ENCODE data around the gene CFAP119. TPM values are rescaled to one million over a fixed set of nuclear protein-coding genes. Genes with fewer than 3 reads are reported as not detected.

CFAP119 gene
- total RNA-seq, 3 donors from 2014 or later = 2.8 to 4.7 (median 4.3) TPM

DNA sequence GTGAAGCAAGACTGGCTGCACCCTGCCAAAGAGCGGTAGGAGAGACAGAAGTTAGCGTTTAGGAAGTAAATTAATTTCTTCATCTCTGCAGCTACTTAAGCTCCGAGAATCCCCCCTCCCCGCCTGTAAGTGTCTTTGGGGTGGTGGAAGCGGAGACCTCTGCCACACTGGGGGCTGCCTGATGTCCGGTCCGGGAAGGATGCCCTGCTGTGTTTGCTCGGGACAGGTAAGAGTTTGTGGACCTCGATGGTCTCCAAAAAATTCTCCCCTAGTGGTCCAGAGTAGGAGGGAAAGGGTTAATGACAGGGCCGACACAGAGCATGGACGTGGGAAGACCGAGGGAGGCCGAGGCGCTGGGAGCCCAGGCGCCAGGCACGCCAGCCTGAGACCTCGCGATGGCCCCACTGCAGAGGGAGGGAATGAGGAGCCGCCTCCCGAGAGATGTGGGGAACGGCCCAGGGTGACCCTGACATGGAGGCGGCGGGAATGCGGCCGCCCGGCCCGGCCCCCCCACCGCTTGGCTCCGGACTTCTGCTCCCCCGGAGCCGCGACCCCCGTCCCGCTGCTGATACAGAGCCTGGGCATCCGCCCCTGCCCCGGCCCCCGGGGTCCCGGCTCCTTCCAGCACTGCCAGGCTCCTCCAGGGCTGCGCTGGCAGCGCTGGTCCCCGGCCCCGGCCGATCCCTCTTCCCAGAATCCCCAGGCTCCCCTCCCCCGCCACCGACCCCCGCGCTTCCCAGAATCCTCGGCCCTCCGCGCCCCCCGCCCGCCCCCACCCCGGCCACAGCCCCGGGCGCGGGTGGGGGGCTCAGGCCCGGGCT lies 24.5 kb upstream of the CFAP119 start:
- DNase-seq (no peak), ATAC-seq (peak; percentile 54 to 65)
- Mint-ChIP-seq H3K9me3 (no peaks in the 10 kb centered on the region), H3K4me3 (peak overlapping the region; percentile 76), H3K27me3 (ENCODE audit: low read depth) (peaks cover 22% of the 10 kb centered on the region), H3K36me3 (ENCODE audit: insufficient read depth) (no peaks in the 10 kb centered on the region), H3K4me1 (ENCODE audit: low read depth) (peaks cover 14% of the 10 kb centered on the region)

DNA sequence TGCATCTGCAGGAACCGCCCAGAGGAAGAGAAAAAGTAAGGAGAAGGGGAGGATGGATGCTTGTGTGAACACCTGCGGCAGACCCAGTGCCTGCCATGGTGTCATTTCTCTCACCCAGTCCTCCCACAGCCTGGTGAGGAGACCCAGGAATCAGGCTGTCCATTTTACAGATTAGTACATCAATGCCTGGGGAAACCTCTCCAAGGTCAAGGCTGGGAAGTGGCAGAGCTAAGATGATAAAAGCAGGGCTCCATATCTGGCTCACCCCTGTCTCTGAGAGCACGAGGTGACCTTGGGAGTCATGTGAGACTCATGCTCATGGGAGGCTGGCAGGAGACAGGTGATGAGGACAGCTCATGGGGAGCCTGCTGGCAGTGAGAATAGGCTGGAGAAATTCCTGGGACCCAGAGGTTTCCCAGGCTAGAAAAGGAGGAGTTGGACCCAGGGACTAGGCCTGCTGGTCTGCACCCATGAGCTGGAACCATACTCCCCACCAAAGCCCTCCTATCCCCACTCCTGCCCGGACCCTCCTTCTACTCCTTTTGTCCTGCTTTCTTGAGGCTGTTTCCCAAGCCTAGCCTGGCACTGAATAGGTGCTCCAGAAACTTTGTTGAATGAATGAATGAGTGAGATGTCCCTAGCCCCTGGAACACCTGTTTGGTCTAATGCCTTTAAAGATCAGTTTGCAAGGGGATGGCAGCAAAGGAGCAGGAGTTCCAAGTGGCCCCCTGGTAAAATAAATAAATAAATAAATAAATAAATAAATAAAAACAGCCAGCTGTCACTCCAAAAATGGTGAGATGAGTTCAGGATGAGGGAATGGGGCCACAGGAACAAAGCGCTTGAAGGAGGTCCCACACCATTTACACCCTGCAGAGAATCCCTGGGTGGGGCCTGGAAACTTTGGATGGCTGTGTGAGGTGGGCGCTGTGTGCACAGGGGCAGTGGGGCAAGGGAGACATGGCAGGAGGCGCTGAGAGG lies 23.6 kb upstream of the CFAP119 start:
- Mint-ChIP-seq H3K9me3 (no peaks in the 10 kb centered on the region), H3K27me3 (ENCODE audit: low read depth) (peaks cover 22% of the 10 kb centered on the region), H3K4me3 (peak overlapping the region; percentile 76), H3K4me1 (ENCODE audit: low read depth) (peaks cover 14% of the 10 kb centered on the region), H3K36me3 (ENCODE audit: insufficient read depth) (no peaks in the 10 kb centered on the region)
- DNase-seq (no peak), ATAC-seq (no peak)

DNA sequence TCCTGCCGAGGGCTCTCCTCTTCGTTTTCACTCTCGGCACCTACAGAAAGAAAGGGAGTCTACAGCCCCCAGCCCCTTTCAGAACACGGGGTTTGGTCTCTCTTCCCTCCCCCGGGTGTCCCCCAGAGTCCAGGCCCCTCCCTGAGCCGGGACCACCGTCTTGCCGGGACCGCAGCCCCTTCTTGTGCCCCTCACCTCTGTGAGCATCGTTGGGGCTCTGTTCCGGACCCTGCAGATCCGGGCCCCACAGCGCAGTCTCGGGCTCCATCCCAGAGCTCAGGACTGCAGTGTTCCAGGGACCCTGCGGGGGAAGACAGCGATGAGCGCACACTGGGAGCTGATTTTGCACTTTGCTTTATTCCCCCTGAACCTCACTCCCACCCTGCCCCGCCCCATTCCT lies 22.4 kb upstream of the CFAP119 start:
- Mint-ChIP-seq H3K4me3 (no peak overlapping the region), H3K4me1 (ENCODE audit: low read depth) (peaks cover 14% of the 10 kb centered on the region), H3K27me3 (ENCODE audit: low read depth) (peaks cover 22% of the 10 kb centered on the region), H3K9me3 (no peaks in the 10 kb centered on the region), H3K36me3 (ENCODE audit: insufficient read depth) (no peaks in the 10 kb centered on the region)
- DNase-seq = no peak
- ATAC-seq = no peak

DNA sequence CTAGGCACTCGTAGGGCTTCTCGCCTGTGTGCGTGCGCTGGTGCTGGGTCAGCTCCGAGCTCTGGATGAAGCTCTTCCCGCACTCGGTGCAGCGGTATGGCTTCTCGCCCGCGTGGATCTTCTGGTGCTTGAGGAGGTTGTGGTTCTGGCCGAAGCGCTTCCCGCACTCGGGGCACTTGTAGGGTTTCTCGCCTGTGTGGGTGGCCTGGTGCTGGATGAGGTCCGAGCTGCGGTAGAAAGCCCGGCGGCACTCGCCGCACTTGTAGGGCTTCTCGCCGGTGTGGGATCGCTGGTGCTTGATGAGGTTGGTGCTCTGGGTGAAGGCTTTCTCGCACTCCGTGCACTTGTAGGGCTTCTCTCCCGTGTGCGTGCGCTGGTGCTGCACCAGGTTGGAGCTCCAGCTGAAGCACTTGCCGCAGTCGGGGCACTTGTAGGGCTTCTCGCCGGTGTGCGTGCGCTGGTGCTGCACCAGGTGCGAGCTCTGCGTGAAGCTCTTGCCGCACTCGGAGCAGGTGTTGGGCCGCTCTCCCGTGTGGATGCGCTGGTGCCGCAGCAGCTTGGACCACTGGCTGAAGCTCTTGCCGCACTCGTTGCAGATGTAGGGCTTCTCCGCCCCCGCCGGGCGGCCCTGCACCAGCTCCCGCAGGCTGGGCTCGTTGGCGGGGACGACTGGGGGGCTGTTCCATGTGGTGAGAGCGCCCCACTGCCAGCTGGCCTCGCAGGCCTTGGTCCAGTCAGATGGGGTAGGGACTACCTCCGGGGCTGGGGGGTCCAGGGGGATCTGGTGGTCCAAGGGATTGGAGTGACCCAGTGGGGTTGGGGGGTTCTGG lies 21.6 kb upstream of the CFAP119 start:
- peaks cover 14% of the 10 kb centered on the region for H3K4me1 Mint-ChIP-seq (ENCODE audit: low read depth)
- DNase-seq (no peak), ATAC-seq (no peak)
- no peak overlapping the region for H3K4me3 Mint-ChIP-seq
- H3K27me3 Mint-ChIP-seq (ENCODE audit: low read depth) = peaks cover 19% of the 10 kb centered on the region
- H3K9me3 Mint-ChIP-seq = no peaks in the 10 kb centered on the region
- H3K36me3 Mint-ChIP-seq (ENCODE audit: insufficient read depth) = no peaks in the 10 kb centered on the region

DNA sequence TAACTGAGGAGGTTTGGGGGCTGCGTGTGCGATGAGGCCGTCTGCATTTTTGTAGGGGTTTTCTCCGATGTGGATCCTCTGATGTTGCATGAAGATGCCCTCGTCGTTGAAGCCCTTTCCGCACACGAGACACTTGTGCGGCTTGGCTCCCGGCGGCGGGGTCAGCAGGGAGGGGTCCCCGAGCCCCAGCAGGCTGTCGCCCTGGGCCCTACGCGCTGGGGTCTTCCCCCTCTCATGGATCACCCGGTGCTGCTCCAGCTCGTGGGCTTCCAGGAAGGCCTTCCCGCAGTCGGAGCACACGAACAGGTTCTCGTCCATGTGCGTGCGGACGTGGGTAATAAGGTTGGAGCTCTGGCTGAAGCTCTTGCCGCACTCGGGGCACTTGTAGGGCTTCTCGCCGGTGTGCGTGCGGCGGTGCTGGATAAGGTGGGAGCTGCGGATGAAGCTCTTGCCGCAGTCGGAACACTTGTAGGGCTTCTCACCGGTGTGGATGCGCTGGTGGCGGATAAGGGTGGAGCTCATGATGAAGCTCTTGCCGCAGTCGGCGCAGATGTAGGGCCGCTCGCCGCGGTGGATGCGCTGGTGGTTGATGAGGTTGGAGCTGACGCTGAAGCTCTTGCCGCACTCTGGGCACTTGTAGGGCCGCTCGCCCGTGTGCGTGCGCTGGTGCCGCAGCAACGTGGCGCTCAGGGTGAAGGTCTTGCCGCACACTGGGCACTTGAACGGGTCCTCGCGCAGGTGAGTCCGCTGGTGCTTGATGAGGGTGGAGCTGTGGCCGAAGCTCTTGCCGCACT lies 20.8 kb upstream of the CFAP119 start:
- Mint-ChIP-seq H3K4me1 (ENCODE audit: low read depth) (peaks cover 13% of the 10 kb centered on the region), H3K9me3 (no peaks in the 10 kb centered on the region), H3K36me3 (ENCODE audit: insufficient read depth) (no peaks in the 10 kb centered on the region), H3K4me3 (no peak overlapping the region), H3K27me3 (ENCODE audit: low read depth) (peaks cover 13% of the 10 kb centered on the region)
- DNase-seq (no peak), ATAC-seq (no peak)

DNA sequence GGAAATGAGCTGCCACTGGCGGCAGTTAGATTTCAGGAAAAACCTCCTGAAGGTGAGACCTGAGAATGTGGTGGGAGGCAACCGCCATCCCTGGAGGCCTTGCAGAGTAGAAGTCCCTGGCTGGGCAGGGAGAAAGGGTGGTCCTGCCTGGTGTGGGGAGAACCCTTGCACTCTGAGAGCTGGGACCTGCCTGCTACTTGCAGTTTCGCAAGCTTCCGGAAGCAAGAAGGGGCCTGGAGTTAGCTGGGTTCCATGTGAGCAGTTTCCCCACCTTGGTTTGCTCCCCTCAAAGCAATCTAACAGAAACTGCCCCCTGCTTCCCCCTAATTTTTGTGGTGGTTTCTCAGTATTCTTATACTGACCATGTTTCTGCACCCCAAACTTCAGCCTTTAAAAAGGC lies 18.7 kb upstream of the CFAP119 start:
- peaks cover 6% of the 10 kb centered on the region for H3K4me1 Mint-ChIP-seq (ENCODE audit: low read depth)
- no peaks in the 10 kb centered on the region for H3K36me3 Mint-ChIP-seq (ENCODE audit: insufficient read depth)
- ATAC-seq = no peak
- H3K27me3 Mint-ChIP-seq (ENCODE audit: low read depth) = peaks cover 10% of the 10 kb centered on the region
- DNase-seq = no peak
- no peaks in the 10 kb centered on the region for H3K9me3 Mint-ChIP-seq
- no peak overlapping the region for H3K4me3 Mint-ChIP-seq

DNA sequence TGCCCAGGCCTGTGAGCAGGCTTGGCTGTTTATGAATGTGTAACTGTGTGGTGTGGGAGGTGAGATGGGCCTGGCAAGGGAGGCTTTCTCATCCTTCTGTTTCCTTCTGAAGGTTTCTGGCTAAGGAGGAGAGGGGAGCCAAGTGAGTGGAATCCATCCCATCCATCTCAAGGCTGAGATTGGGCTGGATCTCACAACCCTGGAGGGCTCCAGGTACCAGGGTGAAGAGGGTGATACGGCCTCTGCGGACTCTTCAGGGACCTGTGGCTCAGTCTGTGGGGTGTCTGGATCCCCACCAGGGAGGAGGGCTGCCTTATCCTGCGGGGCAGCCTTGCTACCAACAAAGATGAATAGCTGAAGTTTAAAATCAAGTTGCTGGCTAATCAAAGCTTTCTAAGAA lies 18.2 kb upstream of the CFAP119 start:
- Mint-ChIP-seq H3K36me3 (ENCODE audit: insufficient read depth) (no peaks in the 10 kb centered on the region), H3K4me3 (no peak overlapping the region), H3K9me3 (no peaks in the 10 kb centered on the region), H3K4me1 (ENCODE audit: low read depth) (peaks cover 9% of the 10 kb centered on the region), H3K27me3 (ENCODE audit: low read depth) (peaks cover 9% of the 10 kb centered on the region)
- DNase-seq = no peak
- ATAC-seq = no peak

DNA sequence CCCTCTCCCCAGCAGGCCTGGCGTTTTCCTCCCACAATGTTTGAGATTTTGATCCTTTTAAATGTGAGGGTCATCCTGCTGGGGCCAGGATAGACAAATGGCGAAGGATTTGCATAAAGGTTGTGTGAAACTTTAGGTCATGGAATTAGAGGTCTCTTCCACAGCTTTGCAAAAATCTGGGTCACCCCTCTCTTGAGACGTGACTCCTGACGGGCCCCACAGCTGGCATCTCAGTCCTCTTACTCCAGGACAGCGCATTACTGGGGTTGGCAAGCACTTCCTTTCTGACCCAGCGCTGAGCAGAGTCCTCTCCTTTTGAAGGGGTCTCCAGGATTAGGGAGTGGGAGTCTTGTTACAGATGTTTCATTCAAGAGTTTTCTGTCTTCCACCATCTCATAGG lies 17.7 kb upstream of the CFAP119 start:
- Mint-ChIP-seq H3K4me3 (no peak overlapping the region), H3K36me3 (ENCODE audit: insufficient read depth) (peaks cover 1% of the 10 kb centered on the region), H3K4me1 (ENCODE audit: low read depth) (peaks cover 14% of the 10 kb centered on the region), H3K9me3 (no peaks in the 10 kb centered on the region), H3K27me3 (ENCODE audit: low read depth) (peaks cover 7% of the 10 kb centered on the region)
- DNase-seq = no peak
- no peak for ATAC-seq

DNA sequence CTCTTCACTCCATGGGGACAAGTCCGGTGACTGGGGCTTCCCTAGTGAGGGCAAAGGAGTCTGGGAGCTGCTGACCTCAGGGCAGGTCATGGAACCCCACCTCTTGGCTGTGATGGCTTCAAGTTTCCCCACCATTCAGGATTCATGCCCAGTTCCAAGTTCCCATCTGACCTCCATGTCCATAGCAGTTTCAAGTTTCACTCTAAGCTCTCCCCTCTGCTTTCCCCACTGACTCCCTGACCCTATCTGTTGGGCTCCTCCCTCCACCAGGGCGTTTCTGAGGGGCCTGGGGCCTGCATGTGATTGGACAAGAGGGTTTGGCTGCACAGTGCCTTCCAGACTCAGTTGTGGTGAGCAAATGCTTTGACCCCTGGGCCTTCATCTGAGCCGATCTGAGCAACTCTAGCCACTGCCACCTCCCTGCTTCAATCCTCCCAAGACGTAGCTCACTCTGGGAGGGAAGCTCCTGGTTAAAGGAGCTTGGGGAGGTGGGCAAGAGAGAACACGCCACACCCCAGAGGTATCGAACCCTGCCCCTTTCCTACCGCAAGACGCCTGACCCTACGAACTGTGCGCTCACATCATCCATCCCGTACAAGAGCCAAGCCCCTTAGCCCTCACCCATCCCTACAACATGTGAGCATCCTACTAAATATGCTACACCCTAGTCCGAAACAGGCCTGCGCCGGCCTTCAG lies 16.8 kb upstream of the CFAP119 start:
- DNase-seq (no peak), ATAC-seq (no peak)
- Mint-ChIP-seq H3K36me3 (ENCODE audit: insufficient read depth) (peaks cover 4% of the 10 kb centered on the region), H3K27me3 (ENCODE audit: low read depth) (peaks cover 7% of the 10 kb centered on the region), H3K4me1 (ENCODE audit: low read depth) (peaks cover 14% of the 10 kb centered on the region), H3K9me3 (no peaks in the 10 kb centered on the region), H3K4me3 (no peak overlapping the region)

DNA sequence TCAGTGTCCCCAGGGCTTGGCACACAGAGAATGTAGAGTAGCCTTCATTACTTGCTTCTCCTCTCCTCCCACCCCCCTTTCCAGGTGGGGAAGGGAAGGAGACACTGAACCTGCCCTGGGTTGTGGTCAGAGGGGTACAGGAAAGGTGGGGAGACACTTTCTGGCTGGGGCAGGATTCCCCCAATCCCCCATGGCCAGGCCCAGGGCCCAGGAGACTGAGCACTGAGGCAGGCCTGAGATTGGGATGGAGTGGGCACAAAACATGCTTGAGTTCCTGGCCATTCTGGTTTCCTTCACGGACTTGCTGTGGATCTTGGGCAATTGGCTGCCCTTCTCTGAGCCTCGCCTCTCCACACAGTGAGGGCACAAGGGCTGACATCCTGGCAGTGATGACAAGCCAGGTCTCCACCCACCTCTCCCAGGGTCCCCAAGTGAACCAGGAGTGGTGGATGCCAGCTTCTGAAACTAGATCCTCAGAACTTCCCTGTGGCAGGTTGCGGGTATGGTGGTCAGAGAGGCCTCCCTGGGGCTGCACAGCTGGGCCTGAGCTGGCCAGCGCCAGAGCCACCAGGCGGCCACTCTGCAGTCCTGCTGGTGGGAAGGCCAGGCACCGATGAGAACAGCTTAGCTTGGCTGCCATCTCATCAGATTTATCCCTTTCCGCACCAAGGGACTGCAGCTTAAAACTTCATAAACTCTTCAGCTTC lies 15.9 kb upstream of the CFAP119 start:
- Mint-ChIP-seq H3K27me3 (ENCODE audit: low read depth) (peaks cover 7% of the 10 kb centered on the region), H3K36me3 (ENCODE audit: insufficient read depth) (peaks cover 8% of the 10 kb centered on the region), H3K9me3 (no peaks in the 10 kb centered on the region), H3K4me3 (peak overlapping the region; percentile 92), H3K4me1 (ENCODE audit: low read depth) (peaks cover 18% of the 10 kb centered on the region)
- ATAC-seq = no peak
- no peak for DNase-seq

DNA sequence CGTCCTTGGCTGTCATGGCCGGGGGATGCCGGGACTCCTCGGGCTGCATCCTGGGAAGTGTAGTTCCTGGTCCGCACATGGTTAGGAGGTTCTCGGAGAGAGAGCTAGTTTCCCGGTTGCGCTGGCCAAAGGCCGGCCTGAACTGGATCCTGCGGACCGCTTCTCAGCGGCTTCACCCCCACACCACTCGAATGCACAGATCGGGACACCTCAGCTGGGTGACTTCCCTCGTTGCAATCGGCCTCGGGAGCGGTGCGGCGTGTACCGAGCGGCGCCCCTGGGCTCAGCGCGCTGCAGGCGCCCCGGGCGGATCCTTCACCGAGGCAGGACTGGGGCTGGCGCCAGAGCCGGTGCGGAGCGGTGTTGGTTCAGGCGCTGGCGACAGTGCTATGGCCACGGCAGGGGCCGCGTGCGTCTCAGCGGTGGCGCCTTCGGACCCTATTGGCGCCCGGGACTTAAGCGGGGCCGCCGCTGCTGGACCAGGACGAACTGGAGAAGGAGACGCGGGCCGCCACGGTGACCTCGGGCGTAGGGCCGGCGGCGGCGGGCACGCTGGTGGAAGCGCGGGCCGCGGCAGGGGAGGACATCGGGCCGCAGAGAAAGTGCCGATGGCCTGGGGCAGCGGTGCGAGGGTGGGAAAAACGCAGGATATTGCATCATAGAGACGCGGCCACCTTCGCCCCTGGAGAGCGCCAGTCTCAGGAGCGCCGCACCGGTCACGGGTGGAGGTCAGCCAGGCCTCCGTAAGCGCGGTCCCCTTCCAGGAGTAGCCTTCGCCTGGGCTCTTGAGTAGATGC lies 13.7 kb upstream of the CFAP119 start:
- DNase-seq = peak; percentile 41
- H3K9me3 Mint-ChIP-seq = no peaks in the 10 kb centered on the region
- peak overlapping the region; percentile 92 for H3K4me3 Mint-ChIP-seq
- peaks cover 18% of the 10 kb centered on the region for H3K4me1 Mint-ChIP-seq (ENCODE audit: low read depth)
- H3K27me3 Mint-ChIP-seq (ENCODE audit: low read depth) = peaks cover 7% of the 10 kb centered on the region
- peaks cover 16% of the 10 kb centered on the region for H3K36me3 Mint-ChIP-seq (ENCODE audit: insufficient read depth)
- peak; percentile 89 to 91 for ATAC-seq

DNA sequence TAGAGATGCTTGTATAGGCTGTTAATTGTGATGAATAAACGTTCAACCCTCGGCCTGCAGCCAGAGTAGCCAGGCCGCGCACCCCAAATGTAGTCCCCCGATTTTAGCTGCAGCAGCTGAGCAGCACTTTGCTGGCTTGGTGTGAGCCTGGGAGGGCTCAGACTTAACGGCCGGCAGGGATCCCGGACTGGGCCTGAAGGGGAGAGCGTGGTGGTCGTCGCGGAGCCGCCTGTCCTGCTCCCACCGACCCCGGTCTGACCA lies 13.2 kb upstream of the CFAP119 start:
- peaks cover 7% of the 10 kb centered on the region for H3K27me3 Mint-ChIP-seq (ENCODE audit: low read depth)
- H3K36me3 Mint-ChIP-seq (ENCODE audit: insufficient read depth) = peaks cover 16% of the 10 kb centered on the region
- peaks cover 18% of the 10 kb centered on the region for H3K4me1 Mint-ChIP-seq (ENCODE audit: low read depth)
- peak overlapping the region; percentile 92 for H3K4me3 Mint-ChIP-seq
- no peak for DNase-seq
- ATAC-seq = no peak
- H3K9me3 Mint-ChIP-seq = no peaks in the 10 kb centered on the region
